ENCODE results near the gene STK10.

The STK10 gene

DNA sequence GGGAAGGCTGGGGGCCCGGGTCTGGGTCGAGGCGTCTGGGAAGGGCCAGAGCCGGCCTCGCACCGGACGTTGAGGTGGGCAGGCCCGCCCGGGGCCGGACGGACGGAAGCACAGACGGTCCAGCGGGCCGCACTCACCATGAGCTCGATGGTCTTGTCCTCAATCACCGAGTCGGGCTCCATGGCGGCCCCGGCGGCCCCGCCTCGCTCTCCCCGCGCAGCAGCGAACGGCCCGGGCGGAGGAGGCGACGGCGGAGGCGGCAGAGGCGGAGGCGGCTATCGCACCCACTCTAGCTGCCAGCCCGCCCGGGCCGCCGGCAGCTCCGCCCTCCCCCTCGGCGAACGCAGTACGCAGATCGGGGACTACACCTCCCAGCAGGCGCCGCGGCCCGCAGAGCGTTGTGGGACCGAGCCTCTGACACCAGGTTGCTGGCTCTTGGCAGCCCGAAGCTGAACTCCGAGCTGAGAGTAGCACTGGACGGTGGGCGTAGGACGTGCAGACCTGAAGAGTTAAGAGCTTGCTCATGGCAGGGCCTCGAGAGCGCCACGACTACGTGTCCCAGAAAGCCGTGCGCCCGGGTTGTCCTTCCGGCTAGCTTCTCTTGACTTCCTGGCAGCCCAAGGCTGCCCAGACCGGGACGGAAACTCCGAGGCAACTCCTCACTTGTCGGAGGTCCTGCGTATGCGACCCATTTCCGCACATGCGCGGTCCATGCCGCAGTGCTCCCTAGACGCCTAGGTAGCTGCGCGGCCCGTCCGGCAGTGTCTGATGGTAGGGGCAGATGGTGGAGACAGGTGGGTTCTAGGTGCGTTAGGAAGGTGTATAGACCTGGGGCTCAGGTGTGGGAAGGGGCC lies 181.5 kb downstream of the STK10 start, which contains the start of gene FBXW11:
FBXW11 (minus strand) TSS at position 318 of the 854 bp plus-strand sequence; CDS start at position 182, 136 bp downstream.
- peak; percentile 99 for DNase-seq

- DNase-seq: peak; percentile 22
Observed at GRCh38 chr5:172005708-172006320, 182.2 kb downstream of the STK10 start.

GRCh38 chr5:172004824-172005237 lies 183.2 kb downstream of the STK10 start:
- DNase-seq: peak; percentile 21

GRCh38 chr5:172003746-172004145 lies 184.3 kb downstream of the STK10 start:
- no peak for DNase-seq

GRCh38 chr5:172002840-172003512 lies 185.0 kb downstream of the STK10 start:
- DNase-seq: no peak

- DNase-seq: peak; percentile 22
Observed at GRCh38 chr5:172002310-172002709, 185.7 kb downstream of the STK10 start.

- DNase-seq: no peak
Observed at GRCh38 chr5:171999877-172000276, 188.1 kb downstream of the STK10 start.

DNA sequence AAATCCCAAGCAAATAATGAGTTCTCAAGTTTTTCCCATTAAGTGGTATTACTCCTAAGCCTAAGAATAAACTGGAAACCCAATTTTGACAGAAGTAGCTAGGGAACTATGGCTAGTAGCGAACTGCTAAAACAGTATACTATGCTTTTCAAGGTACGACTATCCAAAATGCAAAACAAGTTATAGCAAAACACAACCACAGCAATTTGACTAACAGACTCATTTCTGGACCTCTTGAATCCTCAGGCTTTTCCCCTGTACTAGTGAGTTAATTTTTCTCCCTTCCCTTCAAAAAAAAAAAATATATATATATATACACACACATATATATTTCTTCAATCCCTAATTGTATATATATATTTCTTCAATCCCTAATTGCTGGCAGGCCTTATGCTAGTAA lies 188.9 kb downstream of the STK10 start:
- DNase-seq: no peak

DNA sequence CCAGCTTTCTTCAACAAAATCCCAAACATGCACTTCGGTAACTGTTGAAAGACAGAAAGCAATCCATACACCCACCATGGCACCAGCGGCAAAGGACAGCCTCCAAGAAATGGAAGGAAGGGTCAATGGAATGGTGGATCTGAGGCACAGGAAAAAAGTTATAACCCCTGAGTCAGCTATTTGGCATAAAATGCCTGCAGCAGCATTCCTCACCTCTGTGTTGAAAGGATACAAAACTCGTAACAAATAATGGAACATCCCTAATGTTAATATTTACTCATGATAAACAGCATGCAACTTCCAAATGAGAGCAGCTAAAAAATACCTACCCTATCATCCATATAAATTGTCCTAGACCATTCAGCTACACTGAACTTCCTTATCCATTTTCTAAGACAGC lies 191.0 kb downstream of the STK10 start:
- no peak for DNase-seq

- DNase-seq: no peak
Observed at GRCh38 chr5:171992813-171993212, 195.2 kb downstream of the STK10 start.

GRCh38 chr5:171992305-171992704 lies 195.7 kb downstream of the STK10 start:
- no peak for DNase-seq

All from RPMI8226 (cell line).